H9 (cell line): Measurements from ENCODE around the gene SYCP2L. TPM values are rescaled to one million over a fixed set of nuclear protein-coding genes. Genes with fewer than 3 reads are reported as not detected.

ENCODE experiments used
- DNase-seq: peaks from one replicate; pipeline ENCODE4 v3.0.0-alpha.2; 2017
- H2AFZ ChIP-seq: one replicate; pipeline ENCODE4 v1.6.1; 2013; ENCODE audit warnings: mild to moderate bottlenecking, low read length, control low read depth, moderate library complexity
- H2AK5ac ChIP-seq: 2 replicates; pipeline ENCODE4 v1.6.1; 2013; ENCODE audit warnings: low read length, control low read depth, mixed read lengths; ENCODE audit not compliant: insufficient read length
- H2BK120ac ChIP-seq: one replicate; pipeline ENCODE4 v1.6.1; 2013; ENCODE audit warnings: low read depth, mild to moderate bottlenecking, low read length, control low read depth, inconsistent platforms; ENCODE audit not compliant: poor library complexity, severe bottlenecking
- H2BK12ac ChIP-seq: 2 replicates; pipeline ENCODE4 v1.6.1; 2013; ENCODE audit warnings: low read length, control low read depth, mixed read lengths, low read depth; ENCODE audit not compliant: insufficient read length
- H2BK15ac ChIP-seq: 2 replicates; pipeline ENCODE4 v1.6.1; 2013; ENCODE audit warnings: low read depth, low read length, control low read depth
- H2BK20ac ChIP-seq: one replicate; pipeline ENCODE4 v1.6.1; 2013; ENCODE audit warnings: low read depth, mild to moderate bottlenecking, low read length, control low read depth, inconsistent platforms; ENCODE audit not compliant: poor library complexity, severe bottlenecking
- H2BK5ac ChIP-seq: 2 replicates; pipeline ENCODE4 v1.6.1; 2013; ENCODE audit warnings: low read length, control low read depth, mixed read lengths; ENCODE audit not compliant: insufficient read length
- H3K14ac ChIP-seq: 2 replicates; pipeline ENCODE4 v1.6.1; 2013; ENCODE audit warnings: low read length, control low read depth; ENCODE audit not compliant: insufficient read depth
- H3K18ac ChIP-seq: 2 replicates; pipeline ENCODE4 v1.6.1; 2013; ENCODE audit warnings: low read depth, mild to moderate bottlenecking, mixed read lengths, low read length, control low read depth; ENCODE audit not compliant: insufficient read length
- H3K23ac ChIP-seq: 2 replicates; pipeline ENCODE4 v1.6.1; 2013; ENCODE audit warnings: low read length, control low read depth, mixed read lengths, low read depth; ENCODE audit not compliant: insufficient read length
- H3K23me2 ChIP-seq: 2 replicates; pipeline ENCODE4 v1.6.1; 2013; ENCODE audit warnings: low read depth, mild to moderate bottlenecking, mixed read lengths, low read length, control low read depth; ENCODE audit not compliant: insufficient read length, poor library complexity, severe bottlenecking
- H3K27ac ChIP-seq: 2 replicates; pipeline ENCODE4 v1.5.1; 2013; ENCODE audit warnings: low read length, control low read depth, mixed read lengths, low read depth; ENCODE audit not compliant: insufficient read length
- H3K27me3 ChIP-seq: 2 replicates; pipeline ENCODE4 v1.6.1; 2013; ENCODE audit warnings: low read length, control low read depth, inconsistent platforms; ENCODE audit not compliant: insufficient read depth
- H3K4ac ChIP-seq: 2 replicates; pipeline ENCODE4 v1.6.1; 2013; ENCODE audit warnings: low read depth, mild to moderate bottlenecking, control low read depth, inconsistent platforms, low read length, moderate library complexity
- H3K4me1 ChIP-seq: 2 replicates; pipeline ENCODE4 v1.6.1; 2013; ENCODE audit warnings: low read length, control low read depth, inconsistent platforms; ENCODE audit not compliant: insufficient read depth
- H3K4me2 ChIP-seq: 2 replicates; pipeline ENCODE4 v1.6.1; 2013; ENCODE audit warnings: low read length, control low read depth, mixed read lengths; ENCODE audit not compliant: insufficient read length, insufficient read depth
- H3K56ac ChIP-seq: 2 replicates; pipeline ENCODE4 v1.6.1; 2013; ENCODE audit warnings: low read depth, mild to moderate bottlenecking, mixed read lengths, low read length, control low read depth; ENCODE audit not compliant: insufficient read length
- H3K79me1 ChIP-seq: 2 replicates; pipeline ENCODE4 v1.6.1; 2013; ENCODE audit warnings: low read depth, mild to moderate bottlenecking, moderate library complexity, low read length, control low read depth, inconsistent platforms; ENCODE audit not compliant: insufficient read depth, poor library complexity, severe bottlenecking
- H3K79me2 ChIP-seq: 2 replicates; pipeline ENCODE4 v1.6.1; 2013; ENCODE audit warnings: low read length, control low read depth, inconsistent platforms; ENCODE audit not compliant: insufficient read depth
- H3K9ac ChIP-seq: 2 replicates; pipeline ENCODE4 v1.6.1; 2013; ENCODE audit warnings: low read length, control low read depth, mixed read lengths; ENCODE audit not compliant: insufficient read length; ENCODE audit errors: extremely low read depth
- H3K9me3 ChIP-seq: one replicate; pipeline ENCODE4 v1.6.1; 2013; ENCODE audit warnings: low read depth, low read length, inconsistent platforms; ENCODE audit not compliant: control insufficient read depth
- H3T11ph ChIP-seq: one replicate; pipeline ENCODE4 v1.6.1; 2013; ENCODE audit warnings: mild to moderate bottlenecking, low read length, control low read depth, inconsistent platforms
- H4K20me1 ChIP-seq: one replicate; pipeline ENCODE4 v1.6.1; 2013; ENCODE audit not compliant: control insufficient read depth, insufficient read length, insufficient read depth
- H4K5ac ChIP-seq: 2 replicates; pipeline ENCODE4 v1.6.1; 2013; ENCODE audit warnings: low read depth, mild to moderate bottlenecking, mixed read lengths, low read length, control low read depth; ENCODE audit not compliant: insufficient read length
- H4K8ac ChIP-seq: replicated peaks from 2 replicates; pipeline ENCODE4 v1.6.1; 2013; ENCODE audit warnings: low read length, control low read depth, mixed read lengths, low read depth; ENCODE audit not compliant: insufficient read length
- H4K91ac ChIP-seq: 2 replicates; pipeline ENCODE4 v1.6.1; 2013; ENCODE audit warnings: low read depth, mild to moderate bottlenecking, moderate library complexity, mixed read lengths, low read length, control low read depth; ENCODE audit not compliant: insufficient read length
- H3K27ac Mint-ChIP-seq, 3 experiments: 2 replicates in 2 of 3; 3 replicates in 1 of 3; pipeline ENCODE4 v1.8.0; 2020 to 2021; ENCODE audit warnings: mixed read lengths in 3 of 3, mild to moderate bottlenecking in 1 of 3, moderate library complexity in 1 of 3
- H3K27me3 Mint-ChIP-seq: 2 replicates; pipeline ENCODE4 v1.8.0; 2021; ENCODE audit warnings: low read depth, mild to moderate bottlenecking, moderate library complexity, mixed read lengths
- H3K36me3 Mint-ChIP-seq, 3 experiments: 2 replicates in 2 of 3; 3 replicates in 1 of 3; pipeline ENCODE4 v1.8.0; 2020 to 2021; ENCODE audit warnings: low read depth in 3 of 3, mixed read lengths in 3 of 3; ENCODE audit not compliant: insufficient read depth in 1 of 3
- H3K4me1 Mint-ChIP-seq, 2 experiments: 2 replicates each; pipeline ENCODE4 v1.8.0; 2020; ENCODE audit warnings: mixed read lengths in 2 of 2
- H3K4me3 Mint-ChIP-seq, 2 experiments: 2 replicates in 1 of 2; 3 replicates in 1 of 2; pipeline ENCODE4 v1.8.0; 2020 to 2021; ENCODE audit warnings: mild to moderate bottlenecking in 2 of 2, mixed read lengths in 2 of 2, moderate library complexity in 1 of 2
- H3K9me3 Mint-ChIP-seq, 2 experiments: 2 replicates in 1 of 2; 3 replicates in 1 of 2; pipeline ENCODE4 v1.8.0; 2020; ENCODE audit warnings: mild to moderate bottlenecking in 2 of 2, mixed read lengths in 2 of 2, moderate library complexity in 1 of 2
- CTCF ChIP-seq: fragments of 200-600 bp; sonication (generic); conservative IDR thresholded peaks from 3 replicates; pipeline ENCODE4 v1.8.0; 2021; ENCODE audit warnings: antibody characterized with exemption, mild to moderate bottlenecking
- WGBS: extraction: QIAGEN DNeasy Blood & Tissue Kit; methylation state at CpG from one replicate; pipeline ENCODE4 v1.1.7; 2013; ENCODE audit warnings: missing lambda C conversion rate, low lambda C conversion rate, mixed read lengths; ENCODE audit not compliant: insufficient read length; ENCODE audit errors: extremely low coverage; 5-methylcytosine and 5-hydroxymethylcytosine counted together
- total RNA-seq: library from RNA; stranded (reverse); gene quantifications from 2 replicates; pipeline ENCODE4 v1.2.1, GENCODE V29; 2021

SYCP2L gene
- total RNA-seq, 1 experiment from 2014 or later, result 3.5 TPM

GRCh38 chr6:10875026-10875425, 11.8 kb upstream of the SYCP2L start:
- H3T11ph ChIP-seq, result no peak overlapping the region
- no peak overlapping the region for H2BK12ac ChIP-seq
- no peaks in the 10 kb centered on the region for H3K23me2 ChIP-seq
- no peak overlapping the region for H4K8ac ChIP-seq
- H3K9ac ChIP-seq, result no peak overlapping the region
- H3K27ac ChIP-seq, result no peak overlapping the region
- no peak overlapping the region for H4K5ac ChIP-seq
- H3K23ac ChIP-seq, result no peak overlapping the region
- no peaks in the 10 kb centered on the region; the same call in 1 of the 2 replicates for H3K27me3 ChIP-seq
- no peaks in the 10 kb centered on the region for H3K9me3 ChIP-seq
- H3K18ac ChIP-seq, result no peak overlapping the region
- H3K79me2 ChIP-seq, result no peaks in the 10 kb centered on the region
- H3K4ac ChIP-seq, result no peak overlapping the region
- H2AFZ ChIP-seq, result no peak overlapping the region
- no peaks in the 10 kb centered on the region for H3K9me3 Mint-ChIP-seq
- H2BK120ac ChIP-seq, result no peak overlapping the region
- H3K4me3 Mint-ChIP-seq, result no peak overlapping the region
- H4K20me1 ChIP-seq, result no peaks in the 10 kb centered on the region
- H2AK5ac ChIP-seq, result no peak overlapping the region
- H3K27ac Mint-ChIP-seq, result no peak overlapping the region
- no peak overlapping the region for H2BK5ac ChIP-seq
- H3K27me3 Mint-ChIP-seq, result peaks cover 25% of the 10 kb centered on the region
- H3K36me3 Mint-ChIP-seq, result no peaks in the 10 kb centered on the region
- no peak overlapping the region for H3K56ac ChIP-seq
- no peak overlapping the region for H3K4me2 ChIP-seq
- no peaks in the 10 kb centered on the region for H3K4me1 ChIP-seq
- no peak overlapping the region for H2BK15ac ChIP-seq
- no peak overlapping the region for H3K14ac ChIP-seq
- H2BK20ac ChIP-seq, result no peak overlapping the region
- TF ChIP-seq CTCF, result no peak
- DNase-seq, result no peak
- H3K79me1 ChIP-seq, result no peaks in the 10 kb centered on the region
- H4K91ac ChIP-seq, result no peak overlapping the region
- peaks cover 7 to 8% of the 10 kb centered on the region in 2 experiments for H3K4me1 Mint-ChIP-seq
- WGBS, result no CpG with 5 or more reads among the region's 4 CpGs
